K562 (cell line): ENCODE results near the gene CHCHD1. TPM values are rescaled to one million over a fixed set of nuclear protein-coding genes. Genes with fewer than 3 reads are reported as not detected.

Source experiments
- CUX1 ChIP-seq: fragments of 200-800 bp; sonication (Bioruptor generic); IDR thresholded peaks from 2 replicates; pipeline ENCODE4 v1.6.1; 2016; ENCODE audit warnings: missing genetic modification characterization, missing compliant biosample characterization
- ELK3 ChIP-seq: fragments of 450-650 bp; formaldehyde crosslinking; IDR thresholded peaks from 2 replicates; pipeline ENCODE4 v1.4.0; 2020; ENCODE audit warnings: mild to moderate bottlenecking
- MXI1 ChIP-seq: IDR thresholded peaks from 2 replicates; pipeline ENCODE4 v1.6.1; 2011; ENCODE audit warnings: low read depth, mild to moderate bottlenecking, improper control_type of control experiment, low read length
- TFAM ChIP-seq: fragments of 250-450 bp; sonication (Bioruptor Pico); conservative IDR thresholded peaks from 2 replicates; pipeline ENCODE4 v1.5.0; 2021; ENCODE audit warnings: mild to moderate bottlenecking, moderate library complexity
- ZNF174 ChIP-seq: fragments of 250-450 bp; sonication (Bioruptor Pico); IDR thresholded peaks from 2 replicates; pipeline ENCODE4 v1.4.0; 2020; ENCODE audit warnings: mild to moderate bottlenecking
- polyA plus RNA-seq, 8 experiments: library from polyadenylated mRNA; depleted of rRNA in 4 of 8; stranded (reverse) in 5 of 8; unstranded in 3 of 8; fragments of >200 nt; fragmentation: Nextera tagmentation in 2 of 8; fragmentation: Illumina TruSeq in 1 of 8; extraction: Ambion mirVana in 2 of 8; extraction: Trizol in 1 of 8; gene quantifications; 2 replicates each; pipeline versions ENCODE4 v1.2.1 to v1.2.3, GENCODE V29; 2011 to 2014; ENCODE audit warnings: inconsistent platforms in 1 of 8, missing spikeins in 1 of 8
- total RNA-seq, 7 experiments: library from RNA; depleted of rRNA in 6 of 7; stranded (reverse); fragments of >200 nt in 6 of 7; fragmentation: Illumina TruSeq in 2 of 7; extraction: Trizol in 2 of 7; gene quantifications; 2 replicates each; pipeline versions ENCODE4 v1.2.1 to v1.2.3, GENCODE V29; 2011 to 2021; ENCODE audit warnings: low replicate concordance in 1 of 7
- TF ChIP-seq, protein P1 (sequence below), 2 experiments: fragments of 250-450 bp in 1 of 2; fragments of 450-650 bp in 1 of 2; sonication (Bioruptor Pico) in 1 of 2; IDR thresholded peaks; 2 replicates each; pipeline versions ENCODE4 v1.6.1 to v1.8.0; 2016 to 2021; ENCODE audit warnings: mild to moderate bottlenecking in 2 of 2, moderate library complexity in 2 of 2, missing compliant biosample characterization in 1 of 2, missing genetic modification characterization in 1 of 2

CHCHD1 gene
- total and polyA plus RNA-seq, 9 of the 15 experiments (the other 6 are each of a cell fraction or from before 2014, with no cell fraction given), result 52.9 to 126 (median 83.4) TPM

DNA sequence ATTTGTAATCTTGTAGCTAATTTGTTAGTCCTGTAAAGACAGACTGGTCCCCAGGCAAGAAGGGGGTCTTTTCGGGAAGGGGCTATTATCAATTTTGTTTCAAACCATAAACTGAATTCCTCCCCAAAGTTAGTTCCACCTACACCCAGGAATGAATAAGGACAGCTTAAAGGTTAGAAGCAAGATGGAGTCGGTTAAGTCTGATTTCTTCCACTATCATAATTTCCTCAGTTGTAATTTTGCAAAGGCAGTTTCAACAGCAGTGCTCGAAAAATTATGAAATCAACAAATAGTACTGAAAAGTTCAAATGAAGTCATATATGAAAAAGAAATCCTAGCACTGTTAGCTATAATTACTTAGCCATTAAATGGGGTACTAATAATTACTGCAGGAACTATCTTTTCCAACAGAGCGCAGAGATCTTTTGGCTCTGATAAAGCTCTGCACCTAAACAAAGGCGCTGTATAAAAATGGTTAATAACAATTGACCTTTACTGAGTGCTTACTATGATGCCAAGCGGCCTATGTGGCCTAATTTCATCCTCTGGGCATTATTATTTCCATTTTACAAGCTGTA is 38.4 kb upstream of the CHCHD1 start (continued):
- TF ChIP-seq ZNF174 (CRISPR knock-in tag), result peak; percentile 87; the same call in 1 of the 2 replicates
- peak; percentile 97 for TF ChIP-seq CUX1 (CRISPR knock-in tag)
- no peak for TF ChIP-seq MXI1
- peak; percentile 91 for TF ChIP-seq ELK3 (CRISPR knock-in tag)
- TF ChIP-seq, protein P1, sequence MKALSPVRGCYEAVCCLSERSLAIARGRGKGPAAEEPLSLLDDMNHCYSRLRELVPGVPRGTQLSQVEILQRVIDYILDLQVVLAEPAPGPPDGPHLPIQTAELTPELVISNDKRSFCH (CRISPR knock-in tag; IDR thresholded peaks at IDR 0.05), result peak; percentile 94
- TF ChIP-seq, protein P1 (tag; IDR thresholded peaks at IDR 0.05), result peak; percentile 99
- TF ChIP-seq TFAM, result no peak
